ENCODE measurements around the gene SPSB4.

Gene SPSB4

DNA sequence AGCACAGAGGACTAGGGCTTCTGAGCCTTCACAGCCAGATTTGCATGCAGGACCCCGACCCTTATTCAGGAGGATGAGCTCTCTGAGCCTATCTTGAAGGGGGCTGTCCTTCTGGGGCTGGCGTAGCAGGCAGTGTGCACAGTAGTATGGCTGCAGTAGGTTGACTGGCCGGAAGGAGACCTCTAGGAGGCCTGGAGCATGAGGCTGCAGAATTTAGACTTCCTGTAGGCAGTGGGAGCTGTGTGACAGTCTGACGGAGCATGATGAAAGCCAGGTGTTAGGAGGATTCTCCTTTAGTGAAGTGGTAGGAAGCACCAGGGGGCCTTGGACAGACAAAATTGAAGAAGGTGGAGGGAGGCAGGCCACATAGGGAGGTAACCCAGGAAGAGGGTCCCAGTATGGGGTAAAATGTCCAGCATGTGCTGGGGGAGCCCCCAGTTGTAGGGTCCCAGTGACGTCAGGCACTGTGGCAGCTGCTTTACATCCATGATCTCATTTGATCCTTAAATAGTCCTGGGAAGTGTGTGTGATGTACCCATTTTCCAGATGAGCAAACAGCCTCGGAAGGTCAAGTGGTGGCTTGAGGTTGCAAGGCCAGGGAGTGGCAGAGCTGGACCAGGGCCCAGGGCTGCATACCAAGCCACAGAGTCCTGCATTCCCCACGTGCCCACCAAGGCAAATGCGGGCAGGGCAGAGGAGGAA, 36.1 kb downstream of the SPSB4 start:
- Histone ChIP-seq H3K9me3 (replicated peaks; ENCODE audit: insufficient read depth, low read length) (no peaks in the 10 kb centered on the region), H3K27ac (ENCODE audit: low read length) (no peak overlapping the region), H3K4me2 (ENCODE audit: low read depth, low read length) (no peak overlapping the region), H4K20me1 (ENCODE audit: insufficient read depth, low read length) (no peaks in the 10 kb centered on the region), H3K4me1 (ENCODE audit: low read length) (no peaks in the 10 kb centered on the region), H3K4me3 (ENCODE audit: low read length) (no peak overlapping the region), H3K36me3 (replicated peaks; ENCODE audit: insufficient read depth, low read length) (no peaks in the 10 kb centered on the region), H3K9me2 (replicated peaks; ENCODE audit: insufficient read depth, low read length) (no peaks in the 10 kb centered on the region), H2AFZ (ENCODE audit: low read length) (no peak overlapping the region), H3K9ac (ENCODE audit: low read length) (no peak overlapping the region), H3K27me3 (replicated peaks; ENCODE audit: insufficient read depth, low read length) (no peaks in the 10 kb centered on the region), H3F3A (ENCODE audit: insufficient read depth, low read length) (no peaks in the 10 kb centered on the region), H3K79me2 (ENCODE audit: low read length) (no peaks in the 10 kb centered on the region)
- TF ChIP-seq, protein P1, sequence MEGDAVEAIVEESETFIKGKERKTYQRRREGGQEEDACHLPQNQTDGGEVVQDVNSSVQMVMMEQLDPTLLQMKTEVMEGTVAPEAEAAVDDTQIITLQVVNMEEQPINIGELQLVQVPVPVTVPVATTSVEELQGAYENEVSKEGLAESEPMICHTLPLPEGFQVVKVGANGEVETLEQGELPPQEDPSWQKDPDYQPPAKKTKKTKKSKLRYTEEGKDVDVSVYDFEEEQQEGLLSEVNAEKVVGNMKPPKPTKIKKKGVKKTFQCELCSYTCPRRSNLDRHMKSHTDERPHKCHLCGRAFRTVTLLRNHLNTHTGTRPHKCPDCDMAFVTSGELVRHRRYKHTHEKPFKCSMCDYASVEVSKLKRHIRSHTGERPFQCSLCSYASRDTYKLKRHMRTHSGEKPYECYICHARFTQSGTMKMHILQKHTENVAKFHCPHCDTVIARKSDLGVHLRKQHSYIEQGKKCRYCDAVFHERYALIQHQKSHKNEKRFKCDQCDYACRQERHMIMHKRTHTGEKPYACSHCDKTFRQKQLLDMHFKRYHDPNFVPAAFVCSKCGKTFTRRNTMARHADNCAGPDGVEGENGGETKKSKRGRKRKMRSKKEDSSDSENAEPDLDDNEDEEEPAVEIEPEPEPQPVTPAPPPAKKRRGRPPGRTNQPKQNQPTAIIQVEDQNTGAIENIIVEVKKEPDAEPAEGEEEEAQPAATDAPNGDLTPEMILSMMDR (IDR thresholded peaks at IDR 0.05; ENCODE audit: low read length), result no peak
- TF ChIP-seq EZH2 (optimal IDR thresholded peaks at IDR 0.05; ENCODE audit: low read depth, low read length) (no peak), EZH2phosphoT487 (IDR thresholded peaks at IDR 0.05; ENCODE audit: low read length) (no peak)
- no peak for DNase-seq

DNA sequence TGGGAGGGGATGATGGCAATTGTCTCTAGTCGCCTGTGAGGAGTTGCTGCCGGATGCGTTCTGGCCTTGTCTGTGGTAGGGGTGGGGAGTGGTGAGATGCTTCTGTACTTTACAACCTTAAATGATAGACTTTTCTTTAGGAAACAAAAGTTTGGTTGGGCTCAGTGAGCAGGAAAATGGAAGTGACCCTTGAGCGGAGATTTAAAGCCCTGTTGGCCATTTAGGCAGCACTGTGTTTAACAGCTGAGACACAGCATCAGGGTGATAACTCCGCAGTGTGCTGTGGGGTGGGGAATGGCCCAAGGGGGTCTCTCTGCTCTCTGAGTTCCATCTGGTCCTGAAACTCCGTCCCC, 36.6 kb downstream of the SPSB4 start:
- no peak overlapping the region for H3K27ac ChIP-seq (ENCODE audit: low read length)
- no peaks in the 10 kb centered on the region for H3F3A ChIP-seq (ENCODE audit: insufficient read depth, low read length)
- DNase-seq, result no peak
- H3K27me3 ChIP-seq (replicated peaks; ENCODE audit: insufficient read depth, low read length), result no peaks in the 10 kb centered on the region
- H3K4me3 ChIP-seq (ENCODE audit: low read length), result no peak overlapping the region
- H2AFZ ChIP-seq (ENCODE audit: low read length), result no peak overlapping the region
- no peaks in the 10 kb centered on the region for H3K9me3 ChIP-seq (replicated peaks; ENCODE audit: insufficient read depth, low read length)
- no peak for TF ChIP-seq EZH2 (optimal IDR thresholded peaks at IDR 0.05; ENCODE audit: low read depth, low read length)
- no peaks in the 10 kb centered on the region for H3K79me2 ChIP-seq (ENCODE audit: low read length)
- H3K36me3 ChIP-seq (replicated peaks; ENCODE audit: insufficient read depth, low read length), result no peaks in the 10 kb centered on the region
- H3K9ac ChIP-seq (ENCODE audit: low read length), result no peak overlapping the region
- no peak overlapping the region for H3K4me2 ChIP-seq (ENCODE audit: low read depth, low read length)
- H3K4me1 ChIP-seq (ENCODE audit: low read length), result no peaks in the 10 kb centered on the region
- H4K20me1 ChIP-seq (ENCODE audit: insufficient read depth, low read length), result no peaks in the 10 kb centered on the region
- no peaks in the 10 kb centered on the region for H3K9me2 ChIP-seq (replicated peaks; ENCODE audit: insufficient read depth, low read length)

DNA sequence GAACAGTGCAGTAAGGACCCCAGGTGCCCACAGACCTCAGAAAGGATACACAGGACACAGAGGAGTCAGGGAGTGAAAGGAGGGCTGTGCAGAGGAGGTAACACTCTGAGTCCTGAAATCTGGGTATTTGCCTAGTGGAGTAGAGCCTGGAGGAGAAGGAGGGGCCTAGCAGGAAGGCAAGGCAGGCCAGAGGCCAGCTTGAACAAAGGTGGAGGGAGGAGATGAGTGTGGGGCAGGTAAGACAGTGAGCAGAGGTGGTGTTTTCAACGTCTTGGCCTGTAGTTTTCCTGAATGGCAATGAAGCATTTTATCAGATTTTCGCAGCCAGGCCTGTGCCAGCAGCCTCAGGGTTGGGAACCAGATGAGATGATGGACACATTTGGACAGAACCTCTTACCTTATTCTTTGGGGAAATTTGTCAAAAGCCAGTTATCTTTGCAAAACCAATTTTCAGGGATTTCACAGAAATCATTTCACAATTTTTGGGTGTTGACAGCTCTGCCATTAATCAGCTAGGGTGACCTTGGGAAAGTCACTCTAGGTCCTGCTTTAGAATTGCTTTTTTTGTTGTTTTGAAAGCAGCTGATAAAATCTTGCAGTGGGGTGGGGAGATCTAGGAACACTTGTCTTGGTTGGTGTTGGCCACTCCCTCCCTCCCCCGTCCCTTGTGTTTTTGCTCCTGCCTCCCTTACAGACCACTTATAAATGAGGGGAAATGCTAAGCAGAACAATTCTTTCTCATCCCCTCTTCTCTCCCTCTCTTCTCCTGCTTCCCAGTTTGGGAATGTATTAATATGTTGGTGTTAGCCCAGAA, 38.4 kb downstream of the SPSB4 start:
- H3K9me2 ChIP-seq (replicated peaks; ENCODE audit: insufficient read depth, low read length), result no peaks in the 10 kb centered on the region
- H3K9ac ChIP-seq (ENCODE audit: low read length), result no peak overlapping the region
- H3K4me3 ChIP-seq (ENCODE audit: low read length), result no peak overlapping the region
- no peak overlapping the region for H3K4me2 ChIP-seq (ENCODE audit: low read depth, low read length)
- no peak for DNase-seq
- H2AFZ ChIP-seq (ENCODE audit: low read length), result no peak overlapping the region
- no peak for TF ChIP-seq EZH2 (optimal IDR thresholded peaks at IDR 0.05; ENCODE audit: low read depth, low read length)
- no peak for TF ChIP-seq EZH2phosphoT487 (IDR thresholded peaks at IDR 0.05; ENCODE audit: low read length)
- TF ChIP-seq, protein P1 (IDR thresholded peaks at IDR 0.05; ENCODE audit: low read length), result no peak
- H3K27me3 ChIP-seq (replicated peaks; ENCODE audit: insufficient read depth, low read length), result no peaks in the 10 kb centered on the region
- no peaks in the 10 kb centered on the region for H3K9me3 ChIP-seq (replicated peaks; ENCODE audit: insufficient read depth, low read length)
- no peak overlapping the region for H3K27ac ChIP-seq (ENCODE audit: low read length)
- no peaks in the 10 kb centered on the region for H4K20me1 ChIP-seq (ENCODE audit: insufficient read depth, low read length)
- no peaks in the 10 kb centered on the region for H3K36me3 ChIP-seq (replicated peaks; ENCODE audit: insufficient read depth, low read length)
- H3F3A ChIP-seq (ENCODE audit: insufficient read depth, low read length), result no peaks in the 10 kb centered on the region
- no peaks in the 10 kb centered on the region for H3K79me2 ChIP-seq (ENCODE audit: low read length)
- H3K4me1 ChIP-seq (ENCODE audit: low read length), result no peaks in the 10 kb centered on the region

DNA sequence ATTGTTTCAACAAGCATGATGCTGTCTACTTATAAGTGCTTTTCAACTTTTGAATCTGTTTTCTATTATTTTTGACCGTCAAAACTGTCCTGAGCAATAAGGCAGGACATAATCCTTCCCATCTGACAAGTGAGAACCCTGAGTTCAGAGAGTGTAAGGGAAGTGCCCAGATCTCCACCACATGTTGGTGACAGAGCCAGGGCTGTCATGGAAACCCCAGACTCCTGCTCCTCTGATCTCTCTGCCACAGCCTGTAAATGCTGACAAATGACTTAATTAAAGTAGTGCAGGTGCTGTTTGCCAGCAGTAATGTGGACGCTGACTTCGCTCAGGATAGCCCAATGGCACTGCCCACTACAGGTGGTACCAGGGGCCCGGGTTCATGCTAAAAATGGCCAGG, 40.3 kb downstream of the SPSB4 start:
- H3K9me3 ChIP-seq (replicated peaks; ENCODE audit: insufficient read depth, low read length), result no peaks in the 10 kb centered on the region
- TF ChIP-seq, protein P1 (IDR thresholded peaks at IDR 0.05; ENCODE audit: low read length), result no peak
- TF ChIP-seq EZH2 (optimal IDR thresholded peaks at IDR 0.05; ENCODE audit: low read depth, low read length), result no peak
- TF ChIP-seq EZH2phosphoT487 (IDR thresholded peaks at IDR 0.05; ENCODE audit: low read length), result no peak
- H3K9me2 ChIP-seq (replicated peaks; ENCODE audit: insufficient read depth, low read length), result no peaks in the 10 kb centered on the region
- no peak overlapping the region for H2AFZ ChIP-seq (ENCODE audit: low read length)
- H3K27ac ChIP-seq (ENCODE audit: low read length), result no peak overlapping the region
- H4K20me1 ChIP-seq (ENCODE audit: insufficient read depth, low read length), result no peaks in the 10 kb centered on the region
- H3K4me2 ChIP-seq (ENCODE audit: low read depth, low read length), result no peak overlapping the region
- H3K36me3 ChIP-seq (replicated peaks; ENCODE audit: insufficient read depth, low read length), result no peaks in the 10 kb centered on the region
- H3K4me3 ChIP-seq (ENCODE audit: low read length), result no peak overlapping the region
- DNase-seq, result no peak
- H3K79me2 ChIP-seq (ENCODE audit: low read length), result no peaks in the 10 kb centered on the region
- no peaks in the 10 kb centered on the region for H3K4me1 ChIP-seq (ENCODE audit: low read length)
- H3K9ac ChIP-seq (ENCODE audit: low read length), result no peak overlapping the region
- H3K27me3 ChIP-seq (replicated peaks; ENCODE audit: insufficient read depth, low read length), result no peaks in the 10 kb centered on the region
- H3F3A ChIP-seq (ENCODE audit: insufficient read depth, low read length), result no peaks in the 10 kb centered on the region

Data from MM.1S (cell line).